IMR-90 (cell line): ENCODE results near the gene CEBPA. TPM values are rescaled to one million over a fixed set of nuclear protein-coding genes. Genes with fewer than 3 reads are reported as not detected.

Experiments
- ATAC-seq: fragments of 200-7000 bp; cut with Tn5 transposase; 2 replicates; pipeline ENCODE4 v1.9.1; 2020; ENCODE audit warnings: low read depth, mild to moderate bottlenecking, moderate library complexity
- BruUV-seq: library from RNA; stranded (reverse); fragments of 400-500 nt; replicated peaks from 2 replicates; lab custom pipeline; 2021; lab: Mats Ljungman, UMichigan
- CTCF ChIA-PET: fragments of 300-600 bp; formaldehyde crosslinking; extraction: SDS; loops from one replicate; lab custom pipeline; 2021; ENCODE audit warnings: antibody characterized with exemption; lab: Yijun Ruan, JAX
- POLR2A ChIA-PET: fragments of 300-600 bp; sonication (Branson Sonifier 250); formaldehyde crosslinking; loops from one replicate; lab custom pipeline; 2022; ENCODE audit warnings: antibody characterized with exemption; ENCODE audit not compliant: unreplicated experiment; lab: Charles Lee
- DNase-seq: peaks from one replicate; pipeline ENCODE4 v3.0.0; 2013
- H2AFZ ChIP-seq: replicated peaks from 2 replicates; pipeline ENCODE3; 2013; ENCODE audit warnings: low read length, mild to moderate bottlenecking; ENCODE audit not compliant: poor library complexity
- H2AK5ac ChIP-seq: 2 replicates; pipeline ENCODE4 v1.6.1; 2013; ENCODE audit warnings: low read depth, low read length, inconsistent platforms
- H2AK9ac ChIP-seq: replicated peaks from 2 replicates; pipeline ENCODE3; 2013; ENCODE audit warnings: mild to moderate bottlenecking, low read depth, low read length, moderate library complexity; ENCODE audit not compliant: poor library complexity
- H2BK120ac ChIP-seq: 2 replicates; pipeline ENCODE4 v1.6.1; 2013; ENCODE audit warnings: low read depth, low read length, inconsistent platforms
- H2BK15ac ChIP-seq: 3 replicates; pipeline ENCODE4 v1.6.1; 2013; ENCODE audit warnings: low read depth, low read length, inconsistent platforms
- H2BK20ac ChIP-seq: 2 replicates; pipeline ENCODE4 v1.6.1; 2013; ENCODE audit warnings: low read depth, mild to moderate bottlenecking, inconsistent platforms, low read length, moderate library complexity
- H2BK5ac ChIP-seq: 2 replicates; pipeline ENCODE4 v1.6.1; 2013; ENCODE audit warnings: mild to moderate bottlenecking, low read depth, low read length, inconsistent platforms; ENCODE audit not compliant: poor library complexity, severe bottlenecking
- H3K14ac ChIP-seq: replicated peaks from 2 replicates; pipeline ENCODE4 v1.6.1; 2013; ENCODE audit warnings: low read depth, low read length, inconsistent platforms
- H3K18ac ChIP-seq: 2 replicates; pipeline ENCODE4 v1.6.1; 2013; ENCODE audit warnings: low read depth, low read length, control low read depth
- H3K23ac ChIP-seq: 2 replicates; pipeline ENCODE4 v1.6.1; 2013; ENCODE audit warnings: low read depth, low read length, inconsistent platforms
- H3K27ac ChIP-seq: 2 replicates; pipeline ENCODE4 v1.5.1; 2013; ENCODE audit warnings: mild to moderate bottlenecking, control low read depth, low read length; ENCODE audit not compliant: insufficient read depth
- H3K27me3 ChIP-seq: 2 replicates; pipeline ENCODE4 v1.6.1; 2013; ENCODE audit warnings: low read length; ENCODE audit not compliant: control insufficient read depth, insufficient read depth
- H3K36me3 ChIP-seq: 2 replicates; pipeline ENCODE4 v1.6.1; 2013; ENCODE audit warnings: low read length, mixed read lengths; ENCODE audit not compliant: control insufficient read depth, insufficient read depth
- H3K4ac ChIP-seq: 2 replicates; pipeline ENCODE4 v1.6.1; 2013; ENCODE audit warnings: low read depth, low read length, inconsistent platforms
- H3K4me1 ChIP-seq: 2 replicates; pipeline ENCODE4 v1.6.1; 2013; ENCODE audit warnings: low read length, mixed read lengths; ENCODE audit not compliant: control insufficient read depth, insufficient read depth
- H3K4me2 ChIP-seq: 2 replicates; pipeline ENCODE4 v1.6.1; 2013; ENCODE audit warnings: low read depth, mild to moderate bottlenecking, control low read depth, low read length, moderate library complexity
- H3K4me3 ChIP-seq: 2 replicates; pipeline ENCODE4 v1.5.1; 2013; ENCODE audit warnings: low read depth, mild to moderate bottlenecking, control low read depth, low read length, moderate library complexity; ENCODE audit not compliant: insufficient read depth
- H3K56ac ChIP-seq: 2 replicates; pipeline ENCODE4 v1.6.1; 2013; ENCODE audit warnings: low read length, inconsistent platforms; ENCODE audit not compliant: insufficient read depth; ENCODE audit errors: extremely low read depth
- H3K79me1 ChIP-seq, 2 experiments: 2 replicates each; pipeline ENCODE4 v1.6.1; 2013; ENCODE audit warnings: low read length in 2 of 2, inconsistent platforms in 1 of 2, low read depth in 1 of 2
- H3K9ac ChIP-seq: 2 replicates; pipeline ENCODE4 v1.6.1; 2013; ENCODE audit warnings: low read depth, low read length, control low read depth
- H3K9me1 ChIP-seq: 2 replicates; pipeline ENCODE4 v1.6.1; 2013; ENCODE audit warnings: low read length, inconsistent platforms; ENCODE audit not compliant: insufficient read depth
- H3K9me3 ChIP-seq: 2 replicates; pipeline ENCODE4 v1.6.1; 2013; ENCODE audit warnings: low read length; ENCODE audit not compliant: control insufficient read depth, insufficient read depth
- H4K20me1 ChIP-seq: 2 replicates; pipeline ENCODE4 v1.6.1; 2013; ENCODE audit warnings: low read length, inconsistent platforms; ENCODE audit not compliant: insufficient read depth
- H4K5ac ChIP-seq: 2 replicates; pipeline ENCODE4 v1.6.1; 2013; ENCODE audit warnings: mild to moderate bottlenecking, low read depth, low read length, control low read depth
- H4K8ac ChIP-seq, 2 experiments: 2 replicates each; pipeline ENCODE4 v1.6.1; 2013; ENCODE audit warnings: low read depth in 2 of 2, low read length in 2 of 2, control low read depth in 1 of 2, inconsistent platforms in 1 of 2
- H4K91ac ChIP-seq: 2 replicates; pipeline ENCODE4 v1.6.1; 2013; ENCODE audit warnings: low read depth, low read length, inconsistent platforms; ENCODE audit not compliant: insufficient read depth
- CEBPB ChIP-seq: IDR thresholded peaks from 2 replicates; pipeline ENCODE4 v1.6.1; 2012; ENCODE audit warnings: low read depth, low read length, improper control_type of control experiment
- CHD1 ChIP-seq: IDR thresholded peaks from 2 replicates; pipeline ENCODE4 v1.6.1; 2012; ENCODE audit warnings: low read depth, low read length, improper control_type of control experiment
- CTCF ChIP-seq: conservative IDR thresholded peaks from 2 replicates; pipeline ENCODE4 v1.5.1; 2012; ENCODE audit warnings: mild to moderate bottlenecking, low read depth, low read length, improper control_type of control experiment
- FOS ChIP-seq: fragments of 150-350 bp; IDR thresholded peaks from 2 replicates; pipeline ENCODE4 v1.6.1; 2016; ENCODE audit warnings: low read depth, low read length
- NFE2L2 ChIP-seq: fragments of 150-350 bp; IDR thresholded peaks from 2 replicates; pipeline ENCODE4 v1.6.1; 2016; ENCODE audit warnings: low read depth, mild to moderate bottlenecking, low read length
- POLR2A ChIP-seq: IDR thresholded peaks from 2 replicates; pipeline ENCODE4 v1.6.1; 2012; ENCODE audit warnings: mild to moderate bottlenecking, low read depth, low read length
- RAD21 ChIP-seq: IDR thresholded peaks from 2 replicates; pipeline ENCODE4 v1.6.1; 2012; ENCODE audit warnings: low read length, improper control_type of control experiment
- SMC3 ChIP-seq: fragments of 150-350 bp; IDR thresholded peaks from 2 replicates; pipeline ENCODE4 v1.6.1; 2016; ENCODE audit warnings: low read depth, mild to moderate bottlenecking, antibody characterized with exemption, low read length, moderate library complexity
- WGBS, 2 experiments: methylation state at CpG; one replicate each; pipeline versions ENCODE4 v1.1.5 to v1.1.7; 2013; ENCODE audit warnings: missing lambda C conversion rate in 2 of 2; ENCODE audit not compliant: insufficient read length in 1 of 2; ENCODE audit errors: extremely low coverage in 2 of 2; 5-methylcytosine and 5-hydroxymethylcytosine counted together
- dilution Hi-C: fragments of 300-500 bp; cut with HindIII; formaldehyde crosslinking; loops from one replicate; pipeline ENCODE4 v1.14.3; 2018; ENCODE audit warnings: low sequenced_read_pairs; ENCODE audit not compliant: unreplicated experiment
- in situ Hi-C: fragments of 300-500 bp; cut with MboI; formaldehyde crosslinking; loops from 3 replicates; pipeline ENCODE4 v1.14.3; 2019; ENCODE audit warnings: low sequenced_read_pairs, inconsistent platforms, mixed read lengths
- intact Hi-C: fragments of 100-400 bp; cut with micrococcal nuclease; formaldehyde crosslinking; loops from 2 replicates; pipeline ENCODE4 v1.10.0; 2022
- polyA plus RNA-seq, 3 experiments: library from polyadenylated mRNA; depleted of rRNA; stranded (reverse); fragments of >200 nt; gene quantifications; 2 replicates each; pipeline ENCODE4 v1.2.3, GENCODE V29; 2012; ENCODE audit warnings: low replicate concordance in 1 of 3
- total RNA-seq: library from RNA; depleted of rRNA; stranded (reverse); fragments of >200 nt; gene quantifications from 2 replicates; pipeline ENCODE4 v1.2.3, GENCODE V29; 2012

CEBPA gene
- total and polyA plus RNA-seq, 2 of the 4 experiments (the other 2 are of a cell fraction): under 0.01 to 0.09 TPM

DNA sequence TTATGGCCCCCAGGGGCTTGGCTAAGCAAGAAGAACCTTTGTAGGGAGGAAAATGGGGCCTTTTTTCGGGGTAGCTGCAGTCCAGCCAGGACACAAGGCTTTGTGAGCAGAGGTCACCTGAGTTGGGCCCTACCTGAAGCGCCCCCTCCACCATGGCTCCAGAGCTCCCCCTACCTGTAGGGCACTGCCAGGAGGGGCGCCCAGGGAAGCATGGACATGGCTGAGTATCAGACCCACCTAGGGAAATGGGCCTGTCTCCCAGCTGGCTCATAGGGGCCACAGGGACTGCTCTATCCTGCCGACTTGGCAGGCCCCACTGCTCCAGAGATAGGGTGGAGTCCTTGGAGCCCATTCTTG, 9.0 kb upstream of the CEBPA start:
- POLR2A ChIA-PET: no interaction called here

More for the DNA sequence above, 9.0 kb upstream of the CEBPA start:
- DNase-seq: no peak
- Histone ChIP-seq H3K9ac (no peak overlapping the region), H2AK5ac (no peak overlapping the region), H2BK120ac (no peak overlapping the region), H4K91ac (no peak overlapping the region), H3K18ac (no peak overlapping the region), H3K9me3 (no peaks in the 10 kb centered on the region), H2BK20ac (no peak overlapping the region), H2AFZ (no peak overlapping the region), H3K27ac (no peak overlapping the region), H4K8ac (no peak overlapping the region), H3K4ac (no peak overlapping the region), H2BK15ac (no peak overlapping the region), H2AK9ac (no peak overlapping the region), H4K5ac (no peak overlapping the region), H3K4me3 (no peak overlapping the region), H3K23ac (no peak overlapping the region), H3K14ac (no peak overlapping the region), H3K56ac (no peak overlapping the region), H3K4me1 (no peaks in the 10 kb centered on the region), H4K20me1 (no peaks in the 10 kb centered on the region), H3K27me3 (peaks cover 13% of the 10 kb centered on the region), H3K36me3 (no peaks in the 10 kb centered on the region), H3K9me1 (no peaks in the 10 kb centered on the region), H3K79me1 (no peaks in the 10 kb centered on the region), H3K4me2 (no peak overlapping the region), H2BK5ac (no peak overlapping the region)
- no peak for TF ChIP-seq FOS
- no peak for TF ChIP-seq CEBPB
- TF ChIP-seq RAD21: no peak
- no peak for TF ChIP-seq CHD1
- no peak for TF ChIP-seq SMC3
- no peak for TF ChIP-seq POLR2A
- no peak for TF ChIP-seq CTCF
- no peak for TF ChIP-seq NFE2L2
- no CpG with 5 or more reads among the region's 4 CpGs for WGBS, 2 experiments
- in situ Hi-C loops (no loop called here), intact Hi-C loops (no loop called here), dilution Hi-C loops (no loop called here)
- CTCF ChIA-PET: no interaction called here
- BruUV-seq: no TSS peak
- no peak for ATAC-seq
